GM12891 (cell line): Measurements from ENCODE around the gene SLC24A3.

ENCODE experiments used
- POLR2A ChIP-seq: IDR thresholded peaks from 2 replicates; pipeline ENCODE4 v1.6.1; 2011; ENCODE audit warnings: low read depth, low read length, control low read depth
- POLR2AphosphoS5 ChIP-seq: IDR thresholded peaks from 2 replicates; pipeline ENCODE4 v1.6.1; 2011; ENCODE audit warnings: low read depth, low read length, control low read depth

DNA sequence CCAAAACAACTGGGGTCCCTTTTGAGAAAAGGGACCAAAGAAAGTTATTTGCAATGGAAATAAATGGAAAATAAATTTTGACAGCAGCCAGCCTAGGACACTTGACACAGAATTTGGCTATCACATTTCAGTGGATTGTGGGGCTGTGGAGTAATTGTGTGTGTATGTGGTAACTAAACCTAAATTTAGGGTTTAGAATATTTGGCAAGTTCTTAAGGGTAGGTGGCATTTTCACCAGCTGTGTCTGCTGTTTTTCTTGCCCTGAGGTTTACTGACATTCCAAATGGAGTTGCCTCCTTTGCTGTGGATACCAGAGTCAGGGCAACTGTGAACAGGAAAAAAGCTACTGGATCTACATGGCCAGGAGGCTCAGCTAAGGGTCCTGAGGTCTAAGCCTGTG lies 270.9 kb downstream of the SLC24A3 start:
- no peak for TF ChIP-seq POLR2A
- TF ChIP-seq POLR2AphosphoS5: no peak
